HEK293 (cell line): ENCODE measurements around the gene LDLRAD3.

Experiments used
- AEBP2 ChIP-seq: fragments of 450-650 bp; formaldehyde crosslinking; IDR thresholded peaks from 2 replicates; pipeline ENCODE4 v1.5.1; 2016; ENCODE audit warnings: missing biosample characterization, missing genetic modification characterization, borderline replicate concordance
- CTCF ChIP-seq: fragments of 450-650 bp; formaldehyde crosslinking; IDR thresholded peaks from 2 replicates; pipeline ENCODE4 v1.5.1; 2016; ENCODE audit warnings: missing biosample characterization, missing genetic modification characterization
- HOXC10 ChIP-seq: sonication (generic); formaldehyde crosslinking; IDR thresholded peaks from 2 replicates; pipeline ENCODE4 v1.8.1; 2023; ENCODE audit warnings: mild to moderate bottlenecking, missing genetic modification reagents
- MZF1 ChIP-seq: fragments of 450-650 bp; formaldehyde crosslinking; IDR thresholded peaks from 2 replicates; pipeline ENCODE4 v1.5.1; 2017; ENCODE audit warnings: missing biosample characterization, missing genetic modification characterization, borderline replicate concordance
- PRDM2 ChIP-seq: fragments of 450-650 bp; formaldehyde crosslinking; IDR thresholded peaks from 2 replicates; pipeline ENCODE4 v1.5.1; 2016; ENCODE audit warnings: missing biosample characterization, missing genetic modification characterization, borderline replicate concordance
- SALL2 ChIP-seq: fragments of 450-650 bp; formaldehyde crosslinking; IDR thresholded peaks from 2 replicates; pipeline ENCODE4 v1.5.0; 2017; ENCODE audit warnings: missing biosample characterization, mild to moderate bottlenecking, missing genetic modification characterization, borderline replicate concordance
- SP3 ChIP-seq: fragments of 450-650 bp; formaldehyde crosslinking; IDR thresholded peaks from 2 replicates; pipeline ENCODE4 v1.5.1; 2016; ENCODE audit warnings: missing biosample characterization, missing genetic modification characterization
- TCF7L2 ChIP-seq: IDR thresholded peaks from 2 replicates; pipeline ENCODE4 v1.6.1; 2011; ENCODE audit warnings: low read depth, mild to moderate bottlenecking, inconsistent platforms, low read length, moderate library complexity, borderline replicate concordance
- TSHZ1 ChIP-seq: fragments of 450-650 bp; formaldehyde crosslinking; IDR thresholded peaks from 2 replicates; pipeline ENCODE4 v1.5.1; 2016; ENCODE audit warnings: missing biosample characterization, missing genetic modification characterization, borderline replicate concordance
- ZNF19 ChIP-seq: fragments of 450-650 bp; formaldehyde crosslinking; IDR thresholded peaks from 2 replicates; pipeline ENCODE4; 2016; ENCODE audit warnings: missing biosample characterization, missing genetic modification characterization, low read depth
- ZNF24 ChIP-seq: fragments of 450-650 bp; formaldehyde crosslinking; IDR thresholded peaks from 2 replicates; pipeline ENCODE4 v1.5.1; 2016; ENCODE audit warnings: missing biosample characterization, missing genetic modification characterization
- ZNF501 ChIP-seq: fragments of 450-650 bp; formaldehyde crosslinking; IDR thresholded peaks from 2 replicates; pipeline ENCODE4 v1.5.1; 2016; ENCODE audit warnings: missing biosample characterization, missing genetic modification characterization
- ZNF571 ChIP-seq: fragments of 450-650 bp; formaldehyde crosslinking; IDR thresholded peaks from 2 replicates; pipeline ENCODE4 v1.5.0; 2017; ENCODE audit warnings: missing biosample characterization, missing genetic modification characterization
- ZNF623 ChIP-seq: fragments of 450-650 bp; formaldehyde crosslinking; IDR thresholded peaks from 2 replicates; pipeline ENCODE4 v1.5.1; 2016; ENCODE audit warnings: missing biosample characterization, missing genetic modification characterization
- ZNF791 ChIP-seq: fragments of 450-650 bp; formaldehyde crosslinking; IDR thresholded peaks from 2 replicates; pipeline ENCODE4 v1.5.1; 2016; ENCODE audit warnings: missing biosample characterization, missing genetic modification characterization
- TF ChIP-seq, protein P1 (sequence below): fragments of 450-650 bp; formaldehyde crosslinking; IDR thresholded peaks from 2 replicates; pipeline ENCODE4 v1.5.1; 2016; ENCODE audit warnings: missing biosample characterization, missing genetic modification characterization
- TF ChIP-seq, protein P2 (sequence below): fragments of 450-650 bp; formaldehyde crosslinking; IDR thresholded peaks from 2 replicates; pipeline ENCODE4 v1.5.1; 2016; ENCODE audit warnings: missing biosample characterization, missing genetic modification characterization
- TF ChIP-seq, protein P3 (sequence below): IDR thresholded peaks from 2 replicates; pipeline ENCODE4 v1.6.1; 2011; ENCODE audit warnings: mild to moderate bottlenecking, low read depth, low read length, borderline replicate concordance
- TF ChIP-seq, protein P4 (sequence below): fragments of 450-650 bp; formaldehyde crosslinking; IDR thresholded peaks from 2 replicates; pipeline ENCODE4 v1.5.1; 2017; ENCODE audit warnings: missing biosample characterization, mild to moderate bottlenecking, missing genetic modification characterization, moderate library complexity

Gene LDLRAD3

GRCh38 chr11:36149538-36150242, 205.8 kb downstream of the LDLRAD3 start (continued):
- TF ChIP-seq AEBP2 (tag by site-specific recombination) = no peak
- TF ChIP-seq SALL2 (tag by site-specific recombination) = no peak
- TF ChIP-seq ZNF623 = peak; percentile 33; the same call in 1 of the 2 replicates
- peak; percentile 56 for TF ChIP-seq SP3 (tag by site-specific recombination)
- TF ChIP-seq, protein P1, sequence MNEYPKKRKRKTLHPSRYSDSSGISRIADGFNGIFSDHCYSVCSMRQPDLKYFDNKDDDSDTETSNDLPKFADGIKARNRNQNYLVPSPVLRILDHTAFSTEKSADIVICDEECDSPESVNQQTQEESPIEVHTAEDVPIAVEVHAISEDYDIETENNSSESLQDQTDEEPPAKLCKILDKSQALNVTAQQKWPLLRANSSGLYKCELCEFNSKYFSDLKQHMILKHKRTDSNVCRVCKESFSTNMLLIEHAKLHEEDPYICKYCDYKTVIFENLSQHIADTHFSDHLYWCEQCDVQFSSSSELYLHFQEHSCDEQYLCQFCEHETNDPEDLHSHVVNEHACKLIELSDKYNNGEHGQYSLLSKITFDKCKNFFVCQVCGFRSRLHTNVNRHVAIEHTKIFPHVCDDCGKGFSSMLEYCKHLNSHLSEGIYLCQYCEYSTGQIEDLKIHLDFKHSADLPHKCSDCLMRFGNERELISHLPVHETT (tag by site-specific recombination) = peak; percentile 98
- TF ChIP-seq, protein P2, sequence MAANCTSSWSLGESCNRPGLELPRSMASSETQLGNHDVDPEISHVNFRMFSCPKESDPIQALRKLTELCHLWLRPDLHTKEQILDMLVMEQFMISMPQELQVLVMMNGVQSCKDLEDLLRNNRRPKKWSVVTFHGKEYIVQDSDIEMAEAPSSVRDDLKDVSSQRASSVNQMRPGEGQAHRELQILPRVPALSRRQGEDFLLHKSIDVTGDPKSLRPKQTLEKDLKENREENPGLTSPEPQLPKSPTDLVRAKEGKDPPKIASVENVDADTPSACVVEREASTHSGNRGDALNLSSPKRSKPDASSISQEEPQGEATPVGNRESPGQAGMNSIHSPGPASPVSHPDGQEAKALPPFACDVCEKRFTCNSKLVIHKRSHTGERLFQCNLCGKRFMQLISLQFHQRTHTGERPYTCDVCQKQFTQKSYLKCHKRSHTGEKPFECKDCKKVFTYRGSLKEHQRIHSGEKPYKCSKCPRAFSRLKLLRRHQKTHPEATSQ (tag by site-specific recombination) = no peak
- TF ChIP-seq ZNF791 (tag by site-specific recombination) = no peak
- no peak for TF ChIP-seq HOXC10
- TF ChIP-seq ZNF501 (tag by site-specific recombination) = peak; percentile 80
- no peak for TF ChIP-seq MZF1 (tag by site-specific recombination)
- TF ChIP-seq, protein P3, sequence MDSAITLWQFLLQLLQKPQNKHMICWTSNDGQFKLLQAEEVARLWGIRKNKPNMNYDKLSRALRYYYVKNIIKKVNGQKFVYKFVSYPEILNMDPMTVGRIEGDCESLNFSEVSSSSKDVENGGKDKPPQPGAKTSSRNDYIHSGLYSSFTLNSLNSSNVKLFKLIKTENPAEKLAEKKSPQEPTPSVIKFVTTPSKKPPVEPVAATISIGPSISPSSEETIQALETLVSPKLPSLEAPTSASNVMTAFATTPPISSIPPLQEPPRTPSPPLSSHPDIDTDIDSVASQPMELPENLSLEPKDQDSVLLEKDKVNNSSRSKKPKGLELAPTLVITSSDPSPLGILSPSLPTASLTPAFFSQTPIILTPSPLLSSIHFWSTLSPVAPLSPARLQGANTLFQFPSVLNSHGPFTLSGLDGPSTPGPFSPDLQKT = no peak
- peak; percentile 97 for TF ChIP-seq ZNF24 (tag by site-specific recombination)
- TF ChIP-seq, protein P4, sequence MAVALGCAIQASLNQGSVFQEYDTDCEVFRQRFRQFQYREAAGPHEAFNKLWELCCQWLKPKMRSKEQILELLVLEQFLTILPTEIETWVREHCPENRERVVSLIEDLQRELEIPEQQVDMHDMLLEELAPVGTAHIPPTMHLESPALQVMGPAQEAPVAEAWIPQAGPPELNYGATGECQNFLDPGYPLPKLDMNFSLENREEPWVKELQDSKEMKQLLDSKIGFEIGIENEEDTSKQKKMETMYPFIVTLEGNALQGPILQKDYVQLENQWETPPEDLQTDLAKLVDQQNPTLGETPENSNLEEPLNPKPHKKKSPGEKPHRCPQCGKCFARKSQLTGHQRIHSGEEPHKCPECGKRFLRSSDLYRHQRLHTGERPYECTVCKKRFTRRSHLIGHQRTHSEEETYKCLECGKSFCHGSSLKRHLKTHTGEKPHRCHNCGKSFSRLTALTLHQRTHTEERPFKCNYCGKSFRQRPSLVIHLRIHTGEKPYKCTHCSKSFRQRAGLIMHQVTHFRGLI (tag by site-specific recombination) = 0 out of 2 replicates have a peak, but pooled peaks have one; percentile 31
- no peak for TF ChIP-seq ZNF571 (tag by site-specific recombination)
- TF ChIP-seq TCF7L2 = no peak
- TF ChIP-seq PRDM2 (tag by site-specific recombination) = no peak
- TF ChIP-seq CTCF (tag by site-specific recombination) = no peak
- TF ChIP-seq TSHZ1 (tag by site-specific recombination) = peak; percentile 92
- no peak for TF ChIP-seq ZNF19 (tag by site-specific recombination)
